GM12872 (cell line): ENCODE results near the gene TMEM208.

Experiments
- CTCF ChIP-seq: IDR thresholded peaks from 3 replicates; pipeline ENCODE4 v1.5.1; 2011; ENCODE audit warnings: low read depth, mild to moderate bottlenecking, low read length, moderate library complexity; ENCODE audit not compliant: insufficient read depth

Gene TMEM208

DNA sequence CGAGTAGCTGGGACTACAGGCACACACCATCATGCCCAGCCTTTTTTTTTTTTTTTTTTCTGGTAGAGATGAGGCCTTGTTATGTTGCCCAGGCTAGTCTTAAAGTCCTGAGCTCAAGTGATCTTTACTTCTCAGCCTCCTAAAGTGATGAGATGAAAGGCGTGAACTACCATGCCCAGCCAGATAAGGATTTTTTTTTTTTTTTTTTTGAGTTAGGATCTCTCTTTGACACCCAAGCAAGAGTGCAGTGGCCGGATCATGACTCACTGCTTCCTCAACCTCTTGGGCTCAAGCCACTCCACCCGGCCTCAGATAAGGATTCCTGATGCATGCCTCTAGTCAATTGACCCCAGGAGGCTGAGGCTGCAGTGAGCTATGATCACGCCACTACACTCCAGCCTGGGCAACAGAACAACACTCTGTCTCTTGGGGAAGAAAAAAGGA is 41.2 kb downstream of the TMEM208 start:
- no peak for TF ChIP-seq CTCF

GRCh38 chr16:67269766-67270165 is 42.8 kb downstream of the TMEM208 start:
- no peak for TF ChIP-seq CTCF

GRCh38 chr16:67270931-67271338 is 44.0 kb downstream of the TMEM208 start:
- TF ChIP-seq CTCF: no peak

GRCh38 chr16:67271446-67271845 is 44.5 kb downstream of the TMEM208 start:
- TF ChIP-seq CTCF: no peak

GRCh38 chr16:67275321-67275720 is 48.4 kb downstream of the TMEM208 start:
- no peak for TF ChIP-seq CTCF

- no peak for TF ChIP-seq CTCF
Measured at GRCh38 chr16:67277294-67277998, 50.5 kb downstream of the TMEM208 start.

DNA sequence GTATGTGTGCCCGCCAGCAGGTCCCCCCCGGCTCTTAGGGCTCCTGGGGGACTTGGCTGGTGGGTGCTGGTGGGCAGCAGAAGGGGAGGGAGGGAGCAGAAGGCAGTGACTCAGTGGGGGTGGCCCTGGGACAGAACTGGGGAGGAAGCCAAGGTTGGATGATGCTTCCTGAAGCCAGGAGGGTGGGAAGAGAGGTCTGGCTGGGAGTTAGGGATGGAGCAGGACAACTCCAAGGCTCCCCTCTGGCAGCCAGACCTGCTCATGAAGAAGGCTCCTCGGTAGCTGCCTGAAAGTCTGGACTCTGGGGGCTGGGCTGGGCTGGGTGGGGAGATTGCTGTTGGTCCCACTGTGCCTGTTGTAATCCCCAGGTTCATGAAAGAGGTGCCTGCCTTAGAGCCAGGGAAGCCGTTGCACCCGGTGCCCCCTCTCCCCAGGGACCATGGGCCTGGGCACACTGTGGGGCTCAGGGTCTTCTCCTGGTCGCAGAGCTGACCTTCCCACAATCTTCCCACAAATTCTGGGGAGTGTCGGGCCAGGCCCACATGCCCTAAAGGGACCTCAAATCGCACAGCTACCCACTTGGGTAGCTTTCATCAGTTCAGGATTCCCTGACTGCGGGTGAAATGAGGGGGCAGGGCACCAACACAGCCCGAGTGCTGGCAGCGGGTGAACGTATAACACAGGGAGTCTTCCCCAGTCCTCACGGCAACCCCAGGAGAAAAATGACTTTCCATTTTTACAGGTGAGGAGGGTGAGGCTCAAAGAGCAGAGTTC is 51.3 kb downstream of the TMEM208 start:
- no peak for TF ChIP-seq CTCF
